Measurements from ENCODE around the gene TCHP.

TCHP gene

GRCh38 chr12:109938947-109939346 is 38.9 kb downstream of the TCHP start:
- DNase-seq, result no peak

- DNase-seq, result no peak
Observed at GRCh38 chr12:109939504-109939903, 39.4 kb downstream of the TCHP start.

GRCh38 chr12:109940339-109940923 is 40.4 kb downstream of the TCHP start:
- DNase-seq, result no peak

- no peak for DNase-seq
Observed at GRCh38 chr12:109943811-109944210, 43.7 kb downstream of the TCHP start.

GRCh38 chr12:109944561-109945359 is 44.7 kb downstream of the TCHP start:
- no peak for DNase-seq

GRCh38 chr12:109946505-109946904 is 46.4 kb downstream of the TCHP start:
- DNase-seq, result no peak

- DNase-seq, result no peak
Observed at GRCh38 chr12:109946913-109947312, 46.8 kb downstream of the TCHP start.

- no peak for DNase-seq
Observed at GRCh38 chr12:109947521-109947920, 47.4 kb downstream of the TCHP start.

- DNase-seq, result no peak
Observed at GRCh38 chr12:109948368-109948767, 48.3 kb downstream of the TCHP start.

- no peak for DNase-seq
Observed at GRCh38 chr12:109949089-109949488, 49.0 kb downstream of the TCHP start.

- no peak for DNase-seq
Observed at GRCh38 chr12:109950625-109951024, 50.6 kb downstream of the TCHP start.

GRCh38 chr12:109951136-109951535 is 51.1 kb downstream of the TCHP start:
- no peak for DNase-seq

- DNase-seq, result no peak
Observed at GRCh38 chr12:109951751-109952150, 51.7 kb downstream of the TCHP start.

GRCh38 chr12:109952160-109952858 is 52.2 kb downstream of the TCHP start:
- no peak for DNase-seq

GRCh38 chr12:109952873-109953272 is 52.8 kb downstream of the TCHP start:
- no peak for DNase-seq

GRCh38 chr12:109953656-109954055 is 53.6 kb downstream of the TCHP start:
- no peak for DNase-seq

- no peak for DNase-seq
Observed at GRCh38 chr12:109958374-109958773, 58.3 kb downstream of the TCHP start.

GRCh38 chr12:109959411-109960093 is 59.5 kb downstream of the TCHP start:
- no peak for DNase-seq

GRCh38 chr12:109961201-109961600 is 61.1 kb downstream of the TCHP start:
- DNase-seq, result no peak

GRCh38 chr12:109961612-109962011 is 61.5 kb downstream of the TCHP start:
- no peak for DNase-seq

- no peak for DNase-seq
Observed at GRCh38 chr12:109962398-109962797, 62.3 kb downstream of the TCHP start.

- DNase-seq, result no peak
Observed at GRCh38 chr12:109963330-109963729, 63.3 kb downstream of the TCHP start.

GRCh38 chr12:109963743-109964429 is 63.8 kb downstream of the TCHP start:
- no peak for DNase-seq
